CD4-positive, alpha-beta T cell treated with Interleukin-10 for 1 hour (primary cell): ENCODE measurements around the gene TXNRD2.
"Not testable (repeated sequence)": the region's sequence is repeated elsewhere in the genome, so short reads cannot be mapped to it uniquely, and the experiment has no call there.

ENCODE experiments used
- DNase-seq: peaks from one replicate; pipeline ENCODE4 v3.0.0-alpha.2; 2020

Gene TXNRD2

GRCh38 chr22:19919701-19920363 lies 21.8 kb downstream of the TXNRD2 start:
- no peak for DNase-seq

- DNase-seq, result no peak
Observed at GRCh38 chr22:19918332-19919106, 23.1 kb downstream of the TXNRD2 start.

DNA sequence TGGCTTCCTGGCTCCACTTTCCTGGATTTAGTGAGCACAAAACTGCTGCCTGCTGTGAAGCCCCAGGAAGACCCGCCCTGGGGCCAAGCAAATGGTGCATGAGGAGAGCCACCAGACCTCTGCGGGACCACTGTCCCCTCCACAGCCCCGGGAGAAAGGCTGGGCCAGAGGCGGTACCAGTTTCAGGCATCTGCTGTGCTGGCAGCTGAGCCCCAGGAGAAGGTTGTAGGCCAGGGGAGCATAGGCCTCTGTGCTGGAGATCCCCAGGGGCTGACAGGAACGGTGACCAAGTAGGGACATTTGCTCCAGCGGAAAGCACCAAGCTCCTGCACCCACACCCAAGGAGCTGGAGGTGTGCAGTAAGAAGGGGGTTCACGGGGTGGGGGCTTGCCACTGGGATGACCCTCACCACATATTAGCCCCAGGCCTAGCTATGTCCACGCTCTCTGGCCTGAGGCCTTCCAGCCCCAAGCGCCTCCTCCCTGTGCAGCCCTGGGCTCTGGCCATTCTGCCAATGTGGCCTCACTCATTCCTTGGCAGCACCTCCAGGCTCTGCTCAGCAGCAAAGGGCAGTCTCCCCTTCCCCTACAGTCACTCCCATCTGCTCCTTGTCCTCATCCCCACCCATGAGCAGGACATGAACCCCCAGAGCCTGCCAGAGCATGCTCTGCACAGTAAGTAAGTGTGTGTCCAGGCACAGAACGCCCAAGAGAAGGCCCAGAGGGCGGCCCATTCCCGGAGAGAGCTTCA lies 24.1 kb downstream of the TXNRD2 start:
- no peak for DNase-seq

DNA sequence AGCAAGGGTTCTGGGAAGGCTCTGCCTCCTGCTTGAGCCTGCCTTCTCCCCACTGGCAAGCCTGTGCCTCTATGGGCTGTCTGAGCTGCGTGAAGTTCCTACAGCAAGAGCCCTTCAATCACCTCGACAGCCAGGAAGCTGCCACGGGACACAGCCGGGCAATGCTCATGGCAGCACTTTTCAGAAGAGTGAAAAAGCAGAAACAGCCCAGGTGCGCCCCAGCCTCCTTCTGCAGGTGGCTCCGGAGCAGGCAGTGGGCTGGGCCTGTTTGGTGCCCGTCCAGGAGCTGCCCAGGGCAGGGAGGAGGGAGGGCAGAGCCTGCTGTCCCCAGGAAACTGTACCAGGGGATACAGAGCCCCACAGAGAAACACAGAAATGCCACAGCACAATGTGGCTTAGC lies 24.7 kb downstream of the TXNRD2 start:
- DNase-seq, result no peak

DNA sequence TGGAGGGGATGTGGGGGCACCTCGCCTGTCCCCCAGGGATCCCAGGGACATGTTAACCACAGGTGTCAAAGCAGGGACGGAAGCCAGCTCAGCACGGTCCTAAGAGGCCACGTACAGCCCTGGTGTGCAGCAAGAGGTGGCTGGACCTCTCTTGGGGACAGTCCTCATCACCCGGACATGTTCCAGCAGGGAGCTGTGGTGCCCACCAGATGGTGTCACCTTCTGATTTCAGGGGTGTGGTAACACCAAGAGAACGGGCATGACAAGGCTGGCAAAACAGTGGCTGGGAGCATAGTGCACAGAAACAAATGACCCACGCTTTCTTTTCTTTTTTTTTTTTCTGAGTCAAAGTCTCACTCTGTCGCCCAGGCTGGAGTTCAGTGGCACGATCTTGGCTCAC lies 25.6 kb downstream of the TXNRD2 start:
- DNase-seq, result no peak

DNA sequence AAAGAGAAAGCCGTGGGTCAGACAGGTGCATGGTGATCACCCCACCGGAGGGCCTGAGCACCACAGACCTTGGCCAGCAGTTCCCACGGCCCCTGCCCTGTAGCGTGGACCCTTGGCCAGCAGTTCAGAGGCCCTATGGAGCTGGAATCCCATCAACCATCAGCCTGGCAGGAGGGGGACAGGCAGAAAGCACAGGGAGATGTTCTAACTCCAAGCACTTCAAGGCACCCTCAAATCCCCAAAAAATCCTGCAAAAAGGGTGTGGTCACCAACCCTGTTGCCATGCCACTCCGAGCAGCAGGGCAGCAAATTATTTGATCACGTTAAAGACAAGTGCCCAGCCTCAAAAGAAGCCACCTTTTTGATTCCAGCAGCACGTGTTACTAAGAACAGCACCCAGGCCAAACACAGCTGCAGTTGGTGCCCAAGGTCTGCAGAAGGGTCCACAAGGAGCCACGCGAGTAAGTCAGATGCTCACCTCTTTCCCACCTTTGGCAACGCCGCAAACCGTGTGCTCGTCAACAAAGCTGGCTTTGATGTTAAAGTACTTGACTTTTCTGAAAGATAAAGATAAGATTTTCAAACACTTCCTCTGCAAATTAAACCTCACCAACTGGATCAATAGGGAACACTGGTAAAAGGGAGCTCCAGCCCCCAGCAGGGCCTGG lies 26.2 kb downstream of the TXNRD2 start:
- no peak for DNase-seq

DNA sequence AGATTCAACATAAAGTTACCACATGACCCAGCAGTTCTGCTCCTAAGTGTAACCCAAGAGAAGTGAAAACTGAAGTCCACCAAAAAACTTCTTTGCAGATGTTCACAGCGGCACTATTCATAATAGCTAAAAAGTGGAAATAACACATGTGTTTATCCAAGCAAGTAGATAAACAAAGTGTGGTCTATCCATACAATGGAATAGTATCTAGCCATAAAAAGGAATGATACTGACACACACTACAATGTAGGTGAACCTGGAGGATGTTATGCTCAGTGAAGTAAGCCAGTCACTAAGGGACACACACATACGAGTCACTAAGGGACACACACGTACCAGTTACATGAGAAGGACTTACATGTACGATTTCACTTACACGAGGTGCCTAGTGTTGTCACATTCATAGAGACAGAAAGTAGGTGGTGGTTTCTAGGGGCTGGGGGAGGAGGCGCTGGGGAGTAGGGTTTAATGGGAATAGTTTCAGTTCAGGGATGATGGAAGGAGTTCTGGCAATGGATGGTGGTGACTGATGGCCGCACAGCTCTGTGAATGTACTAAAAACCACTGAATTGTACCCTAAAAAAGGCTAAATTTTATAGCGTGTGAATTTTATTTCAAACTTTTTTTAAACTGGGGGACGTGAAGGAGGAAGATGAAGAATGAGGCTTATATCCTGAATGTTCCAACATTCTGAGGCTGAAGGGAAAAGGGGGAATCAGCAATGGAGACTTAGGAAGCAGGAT lies 27.2 kb downstream of the TXNRD2 start:
- no peak for DNase-seq

GRCh38 chr22:19913337-19913936 lies 28.2 kb downstream of the TXNRD2 start:
- no peak for DNase-seq

GRCh38 chr22:19912271-19912999 lies 29.2 kb downstream of the TXNRD2 start:
- DNase-seq, result no peak

GRCh38 chr22:19911540-19912270 lies 29.9 kb downstream of the TXNRD2 start:
- no peak for DNase-seq

GRCh38 chr22:19910180-19910744 lies 31.4 kb downstream of the TXNRD2 start:
- DNase-seq, result no peak

- peak; percentile 84 for DNase-seq
Observed at GRCh38 chr22:19909350-19910179, 32.1 kb downstream of the TXNRD2 start.

- DNase-seq, result not testable (repeated sequence)
Observed at GRCh38 chr22:19907902-19908301, 33.7 kb downstream of the TXNRD2 start.

GRCh38 chr22:19906864-19907263 lies 34.8 kb downstream of the TXNRD2 start:
- not testable (repeated sequence) for DNase-seq

DNA sequence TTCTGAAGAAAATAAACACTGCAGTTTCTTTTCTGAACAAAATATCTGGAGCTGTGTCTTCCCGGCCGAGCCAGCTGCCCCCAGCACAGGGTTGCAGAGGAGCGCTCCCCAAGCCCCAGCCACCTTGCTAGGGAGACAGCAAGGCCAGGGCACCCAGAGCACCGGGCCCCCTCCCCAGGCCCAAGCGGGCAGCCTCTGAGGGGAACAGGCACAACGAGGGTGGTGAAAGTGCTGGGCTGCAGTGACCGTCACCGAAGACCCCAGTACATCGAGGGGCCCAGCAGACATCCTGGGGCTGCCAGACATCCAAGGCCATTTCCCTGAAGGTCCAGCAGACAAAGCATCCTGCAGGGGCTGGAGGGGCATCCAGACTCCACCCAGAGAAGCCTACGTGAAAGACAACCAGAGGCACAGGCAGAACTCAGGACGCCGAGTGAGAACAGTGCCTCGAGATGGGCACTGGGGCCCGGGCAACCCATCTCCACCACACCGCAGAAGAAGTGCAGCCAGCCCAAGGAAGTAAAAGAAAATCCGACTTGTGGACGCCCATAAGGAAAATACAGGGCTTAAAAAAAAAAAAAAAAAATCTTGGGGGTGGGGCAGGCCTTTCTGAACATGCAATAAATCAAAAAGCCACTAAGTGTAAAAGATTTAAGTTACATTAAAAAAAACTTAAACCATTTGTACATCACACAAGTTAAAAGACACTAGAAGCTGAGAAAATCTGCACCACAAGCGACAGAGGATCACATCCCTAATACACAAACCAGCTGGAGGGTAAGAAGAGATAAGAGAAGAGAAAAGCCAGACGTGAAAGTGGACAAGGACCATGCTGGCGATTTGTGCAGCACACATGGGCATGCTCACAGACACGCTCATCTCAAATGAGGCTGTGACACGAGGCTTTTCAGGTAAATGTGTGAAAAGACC lies 36.0 kb downstream of the TXNRD2 start:
- DNase-seq, result no peak

GRCh38 chr22:19904935-19905334 lies 36.7 kb downstream of the TXNRD2 start:
- no peak for DNase-seq

DNA sequence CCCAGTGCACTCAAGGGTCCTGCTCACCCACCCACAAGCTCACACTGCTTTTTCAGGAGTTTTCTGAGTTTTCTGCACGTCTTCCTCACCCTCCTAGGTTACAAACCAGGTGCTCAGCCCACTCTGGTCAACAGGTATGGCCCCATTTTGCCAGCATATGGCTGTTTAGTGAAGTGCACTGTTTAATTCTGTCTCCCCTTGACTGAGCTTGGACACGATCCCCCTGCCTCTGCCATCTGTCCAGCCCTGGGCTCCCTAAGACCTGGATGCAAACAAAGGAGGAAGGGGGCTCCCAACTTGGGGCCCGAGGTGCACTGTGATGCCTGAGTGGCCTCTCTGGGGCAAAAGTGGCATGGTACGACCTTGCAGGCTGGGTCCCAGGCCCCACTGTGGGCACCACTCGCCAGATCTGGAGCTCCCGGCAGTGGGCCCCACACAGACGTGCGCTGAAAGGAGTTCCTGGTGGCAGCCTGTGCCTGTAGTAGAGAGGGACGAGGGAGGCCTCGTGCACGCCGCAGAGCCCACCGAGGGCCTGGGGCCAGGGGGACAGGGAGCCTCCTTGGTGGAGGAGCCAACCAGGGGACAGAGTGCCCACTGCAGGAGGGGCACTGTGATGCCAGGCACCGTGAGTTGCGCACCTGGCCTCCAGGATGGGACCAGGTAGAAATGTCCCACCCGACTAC lies 37.3 kb downstream of the TXNRD2 start:
- DNase-seq, result no peak

GRCh38 chr22:19903513-19903912 lies 38.1 kb downstream of the TXNRD2 start:
- DNase-seq, result no peak
